Measurements from ENCODE around the gene TTYH3. TPM values are rescaled to one million over a fixed set of nuclear protein-coding genes. Genes with fewer than 3 reads are reported as not detected.
"Not testable (repeated sequence)": the region's sequence is repeated elsewhere in the genome, so short reads cannot be mapped to it uniquely, and the experiment has no call there.

Gene TTYH3
- total RNA-seq, 1 experiment from 2014 or later = 24.8 TPM

GRCh38 chr7:2662273-2663120 is 30.7 kb downstream of the TTYH3 start:
- DNase-seq (ENCODE audit: low read depth) = no peak

DNA sequence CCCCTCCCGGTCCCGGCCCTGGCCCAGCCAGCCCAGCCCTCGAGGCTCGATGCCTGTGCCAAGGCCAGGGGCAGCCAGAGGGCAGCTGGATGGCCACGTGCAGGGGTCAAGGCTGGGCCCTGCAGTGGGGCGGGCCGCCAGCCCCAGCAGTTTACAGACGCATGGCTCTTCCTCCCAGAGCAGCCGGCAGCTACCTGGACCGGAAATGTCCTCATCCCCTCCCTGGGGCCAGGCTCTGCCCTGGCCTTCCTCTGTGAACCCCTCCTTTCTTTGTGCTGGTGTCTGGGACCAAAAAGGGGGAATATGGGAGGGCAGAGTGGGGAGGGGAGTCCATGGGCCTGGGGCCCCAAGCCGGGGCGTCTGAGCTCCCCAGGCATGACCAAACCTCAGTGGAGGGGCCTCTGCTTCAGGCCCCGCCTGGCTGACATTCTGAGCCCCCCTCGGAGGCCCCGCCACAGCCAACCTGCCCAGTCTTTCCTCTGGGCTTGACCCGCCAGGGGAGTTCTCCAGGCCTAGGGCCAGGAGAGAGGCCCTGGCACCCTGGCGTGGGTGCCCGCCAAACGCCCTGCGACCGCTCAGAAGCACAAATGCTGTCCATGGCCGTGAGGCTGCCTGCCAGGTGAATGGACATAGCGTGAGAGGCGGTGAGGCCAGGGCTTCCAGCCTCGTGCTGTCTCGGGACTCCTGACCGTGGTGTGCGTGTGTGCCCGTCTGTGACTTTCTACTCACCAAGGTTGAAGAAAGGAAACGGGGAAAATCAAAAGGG is 31.5 kb downstream of the TTYH3 start:
- no peak for DNase-seq (ENCODE audit: low read depth)

DNA sequence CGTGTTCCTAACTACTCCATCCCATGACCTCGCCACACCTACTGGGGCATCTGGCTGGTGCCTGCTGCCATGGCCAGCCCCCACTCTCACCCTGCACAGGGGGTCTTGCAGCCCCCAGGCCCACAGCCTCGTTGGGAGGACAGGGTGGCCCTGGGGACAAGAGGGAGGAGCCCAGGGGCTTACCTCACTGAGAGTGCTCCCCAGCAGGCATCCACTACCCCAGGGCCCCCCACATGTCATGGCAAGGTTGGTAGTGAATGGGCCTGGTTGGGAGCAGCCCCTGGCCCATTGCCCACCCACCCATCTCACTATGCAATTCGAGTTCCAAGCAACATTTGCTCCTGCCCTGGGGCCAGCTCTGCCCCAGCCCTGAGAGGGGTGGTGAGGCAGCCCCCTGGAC is 32.2 kb downstream of the TTYH3 start:
- no peak for DNase-seq (ENCODE audit: low read depth)

DNA sequence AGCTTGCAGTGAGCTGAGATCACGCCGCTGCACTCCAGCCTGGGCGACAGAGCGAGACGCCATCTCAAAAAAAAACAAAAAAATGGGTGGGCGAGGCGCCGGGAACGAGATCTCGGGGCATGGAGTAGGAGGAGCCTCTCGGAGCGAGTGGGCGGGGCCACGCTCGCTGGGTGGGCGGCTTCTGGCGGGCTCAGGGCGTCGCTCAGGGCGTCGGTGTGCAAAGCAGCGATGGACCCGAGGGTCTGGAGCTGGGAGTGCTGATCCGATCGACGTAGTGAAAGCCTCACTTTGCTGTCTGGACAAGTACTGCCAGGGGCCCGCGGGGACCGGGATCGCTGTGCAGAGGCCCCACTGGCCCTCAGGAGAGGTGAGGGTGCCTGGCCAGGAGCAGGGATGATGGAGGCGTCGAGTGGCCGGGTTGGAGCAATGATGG is 33.6 kb downstream of the TTYH3 start:
- DNase-seq (ENCODE audit: low read depth) = no peak

GRCh38 chr7:2666155-2666554 is 34.4 kb downstream of the TTYH3 start:
- no peak for DNase-seq (ENCODE audit: low read depth)

DNA sequence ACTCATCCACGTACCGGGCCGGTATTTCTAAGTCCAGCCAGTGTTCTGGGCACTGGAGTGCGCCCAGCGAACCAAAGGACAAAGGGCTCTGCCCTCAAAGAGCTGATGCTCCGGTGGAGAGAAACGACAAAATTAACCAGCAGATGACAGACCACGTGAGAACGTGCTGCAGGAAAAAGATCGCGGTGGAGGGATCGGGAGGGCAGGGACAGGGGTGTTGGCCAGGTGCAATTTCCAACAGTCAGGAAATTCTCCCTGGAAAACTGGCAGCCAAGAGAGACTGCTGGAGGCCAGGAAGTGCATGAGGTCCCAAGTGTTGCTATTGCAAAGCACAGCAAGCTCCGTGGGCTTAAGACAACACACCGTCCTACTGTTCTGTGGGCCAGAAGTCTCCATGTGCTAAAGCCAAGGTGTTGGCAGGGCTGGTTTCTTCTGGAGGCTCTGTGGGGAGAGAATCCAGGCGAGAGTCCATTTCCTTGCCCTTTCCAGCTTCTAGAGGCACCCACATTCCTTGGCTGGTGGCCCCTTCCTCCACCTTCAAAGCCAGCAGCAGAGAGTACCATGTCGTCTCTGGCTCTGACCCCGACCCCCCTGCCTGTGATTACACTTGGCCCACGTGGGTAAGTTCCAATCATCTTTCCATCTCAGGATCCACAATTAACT is 34.9 kb downstream of the TTYH3 start:
- DNase-seq (ENCODE audit: low read depth) = no peak

DNA sequence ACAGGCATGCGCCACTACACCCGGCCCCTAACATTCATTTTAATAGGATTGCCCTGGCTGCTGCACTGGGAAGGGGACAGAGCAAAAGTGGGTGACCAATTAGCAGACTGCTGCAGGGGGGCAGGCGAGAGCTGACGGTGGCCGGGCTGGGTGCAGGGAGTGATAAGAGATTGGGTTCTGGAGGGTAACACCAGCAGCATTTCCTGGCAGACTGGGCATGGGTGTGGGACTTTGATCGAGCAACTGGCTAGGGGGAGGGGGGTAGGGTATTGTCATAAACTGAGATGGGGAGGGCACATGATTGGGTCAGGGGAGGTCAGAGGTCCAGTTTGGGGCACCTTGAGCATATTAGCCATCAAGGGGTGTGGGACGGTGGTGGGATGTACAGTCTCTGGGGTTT is 36.1 kb downstream of the TTYH3 start:
- DNase-seq (ENCODE audit: low read depth) = no peak

- peak; percentile 46 for DNase-seq (ENCODE audit: low read depth)
Measured at GRCh38 chr7:2668401-2668800, 36.6 kb downstream of the TTYH3 start.

- no peak for DNase-seq (ENCODE audit: low read depth)
Measured at GRCh38 chr7:2670171-2670570, 38.4 kb downstream of the TTYH3 start.

DNA sequence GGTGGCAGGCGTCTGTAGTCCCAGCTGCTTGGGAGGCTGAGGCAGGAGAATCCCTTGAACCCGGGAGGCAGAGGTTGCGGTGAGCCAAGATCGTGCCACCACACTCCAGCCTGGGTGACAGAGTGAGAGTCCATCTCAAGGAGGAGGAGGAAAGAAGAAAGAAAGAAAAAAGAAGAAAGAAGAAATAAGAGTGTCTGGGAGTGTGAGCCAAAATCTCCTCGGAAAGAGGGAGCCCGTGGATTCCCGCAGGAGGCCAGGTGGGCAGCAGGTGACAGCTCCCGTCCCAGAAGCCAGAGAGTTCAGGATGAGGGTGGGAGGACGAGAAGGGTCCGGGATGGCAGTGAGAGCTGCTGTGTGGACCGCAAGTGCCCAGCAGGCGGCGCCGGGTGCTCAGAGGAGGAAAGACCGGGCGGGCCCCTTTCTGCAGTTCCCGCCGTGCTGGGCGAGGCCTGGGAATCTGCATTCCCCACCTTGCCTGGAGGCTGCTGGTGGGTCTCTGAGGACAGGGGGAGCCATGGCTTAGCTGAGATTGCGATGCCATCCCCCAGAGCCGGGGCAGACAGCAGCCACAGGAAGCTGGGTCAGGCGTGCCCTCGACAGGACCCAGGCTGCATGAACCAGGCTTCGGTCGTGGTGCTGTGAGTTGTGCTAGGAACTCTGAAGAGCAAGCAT is 39.1 kb downstream of the TTYH3 start:
- peak; percentile 60 for DNase-seq (ENCODE audit: low read depth)

GRCh38 chr7:2673214-2673613 is 41.4 kb downstream of the TTYH3 start:
- not testable (repeated sequence) for DNase-seq (ENCODE audit: low read depth)

DNA sequence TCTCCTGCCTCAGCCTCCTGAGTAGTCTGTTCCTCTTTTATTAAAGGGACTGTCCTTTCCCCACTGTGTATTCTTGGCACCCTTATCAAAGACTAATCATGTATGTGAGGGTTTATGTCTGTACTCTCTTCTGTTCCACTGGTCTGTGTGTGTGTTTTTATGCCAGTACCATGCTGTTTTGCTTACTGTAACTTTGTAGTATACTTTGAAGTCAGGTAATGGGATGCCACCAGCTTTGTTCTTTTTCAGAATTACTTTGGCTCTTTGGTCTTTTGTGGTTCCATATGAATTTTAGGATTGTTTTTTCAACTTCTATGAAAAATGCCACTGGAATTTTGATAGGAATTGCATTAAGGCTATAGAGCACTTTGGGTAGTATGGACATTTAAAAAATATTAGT is 42.1 kb downstream of the TTYH3 start:
- DNase-seq (ENCODE audit: low read depth) = no peak

DNA sequence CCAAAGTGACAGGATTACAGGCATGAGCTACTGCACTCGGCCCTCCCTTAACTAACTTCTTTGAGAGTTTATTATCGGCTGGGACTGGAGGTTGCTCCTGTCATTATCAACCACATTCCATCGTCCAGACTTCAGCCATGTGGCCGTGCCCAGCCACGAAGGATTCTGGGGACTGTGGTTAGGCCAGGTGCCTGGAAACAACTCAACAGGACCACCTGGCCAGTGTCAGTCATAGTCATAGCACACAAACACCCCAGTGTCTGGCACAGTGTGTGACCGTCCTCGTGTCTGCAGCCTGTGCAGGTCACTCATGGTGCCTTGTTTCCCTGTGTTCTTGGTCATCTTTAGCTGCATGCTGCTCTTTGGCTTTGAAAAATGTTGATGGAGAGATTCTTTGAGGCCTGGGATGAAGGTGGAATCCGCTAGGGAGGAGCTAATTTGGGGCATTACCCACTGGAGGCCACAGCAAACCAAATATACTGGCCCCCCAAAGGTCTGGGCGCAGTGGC is 43.5 kb downstream of the TTYH3 start:
- DNase-seq (ENCODE audit: low read depth) = no peak

GRCh38 chr7:2676576-2676975 is 44.8 kb downstream of the TTYH3 start:
- DNase-seq (ENCODE audit: low read depth) = not testable (repeated sequence)

DNA sequence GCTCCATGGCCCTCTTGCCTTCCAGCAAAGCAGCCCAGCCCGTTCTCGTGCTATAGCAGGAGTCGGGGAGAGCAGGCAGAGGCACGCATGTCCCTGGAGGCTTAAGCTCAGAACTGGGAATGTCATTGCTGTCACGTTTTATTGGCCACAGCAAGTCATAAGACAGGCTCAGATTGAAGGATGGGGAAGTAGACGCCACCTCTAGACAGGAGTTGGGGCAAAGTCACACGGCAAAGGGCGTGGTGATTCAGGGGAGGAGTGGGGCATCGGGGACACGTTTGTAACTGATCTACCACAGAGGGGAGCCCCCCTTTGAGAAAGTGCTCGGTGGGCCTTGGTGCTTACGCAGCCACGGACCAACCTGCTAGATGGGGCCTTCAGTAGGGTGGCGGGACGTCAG is 46.7 kb downstream of the TTYH3 start:
- DNase-seq (ENCODE audit: low read depth) = not testable (repeated sequence)

- DNase-seq (ENCODE audit: low read depth) = not testable (repeated sequence)
Measured at GRCh38 chr7:2679135-2680127, 47.6 kb downstream of the TTYH3 start.

- DNase-seq (ENCODE audit: low read depth) = no peak
Measured at GRCh38 chr7:2680256-2680655, 48.5 kb downstream of the TTYH3 start.

DNA sequence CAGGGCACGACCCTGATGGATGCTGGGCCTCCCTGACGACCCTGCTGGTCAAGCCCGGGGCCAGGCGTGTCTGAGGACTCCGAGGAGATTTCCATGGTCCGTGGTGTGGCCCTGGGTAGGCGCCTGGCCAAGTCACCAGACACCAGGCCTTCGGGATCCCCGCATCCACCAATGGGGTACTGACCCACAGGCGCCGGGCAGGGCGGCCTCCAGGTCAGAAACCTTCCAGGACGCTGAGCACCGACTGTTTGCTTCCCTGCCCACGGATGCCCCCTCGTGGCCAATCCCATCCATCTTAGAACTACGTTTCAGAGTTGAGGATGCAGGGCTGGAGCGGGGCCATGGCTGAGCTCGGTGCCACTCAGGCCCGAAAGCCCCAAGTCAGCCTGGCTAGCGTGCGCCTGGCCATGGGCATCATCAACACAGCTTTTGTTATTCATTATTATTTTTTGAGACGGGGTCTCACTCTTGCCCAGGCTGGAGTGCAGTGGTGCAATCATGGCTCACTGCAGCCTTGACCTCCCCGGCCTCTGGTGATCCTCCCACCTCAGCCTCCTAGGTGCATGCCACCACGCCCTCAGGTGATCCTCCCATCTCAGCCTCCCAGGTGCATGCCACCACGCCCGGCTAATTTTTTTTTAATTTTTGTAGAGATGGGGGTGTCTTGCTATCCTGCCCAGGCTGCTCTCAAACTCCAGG is 49.2 kb downstream of the TTYH3 start:
- peak; percentile 42 for DNase-seq (ENCODE audit: low read depth)
